ENCODE measurements around the gene KCNK15. TPM values are rescaled to one million over a fixed set of nuclear protein-coding genes. Genes with fewer than 3 reads are reported as not detected.
"Not testable (repeated sequence)": the region's sequence is repeated elsewhere in the genome, so short reads cannot be mapped to it uniquely, and the experiment has no call there.

Gene KCNK15
- not detected in 2 replicates for total RNA-seq

DNA sequence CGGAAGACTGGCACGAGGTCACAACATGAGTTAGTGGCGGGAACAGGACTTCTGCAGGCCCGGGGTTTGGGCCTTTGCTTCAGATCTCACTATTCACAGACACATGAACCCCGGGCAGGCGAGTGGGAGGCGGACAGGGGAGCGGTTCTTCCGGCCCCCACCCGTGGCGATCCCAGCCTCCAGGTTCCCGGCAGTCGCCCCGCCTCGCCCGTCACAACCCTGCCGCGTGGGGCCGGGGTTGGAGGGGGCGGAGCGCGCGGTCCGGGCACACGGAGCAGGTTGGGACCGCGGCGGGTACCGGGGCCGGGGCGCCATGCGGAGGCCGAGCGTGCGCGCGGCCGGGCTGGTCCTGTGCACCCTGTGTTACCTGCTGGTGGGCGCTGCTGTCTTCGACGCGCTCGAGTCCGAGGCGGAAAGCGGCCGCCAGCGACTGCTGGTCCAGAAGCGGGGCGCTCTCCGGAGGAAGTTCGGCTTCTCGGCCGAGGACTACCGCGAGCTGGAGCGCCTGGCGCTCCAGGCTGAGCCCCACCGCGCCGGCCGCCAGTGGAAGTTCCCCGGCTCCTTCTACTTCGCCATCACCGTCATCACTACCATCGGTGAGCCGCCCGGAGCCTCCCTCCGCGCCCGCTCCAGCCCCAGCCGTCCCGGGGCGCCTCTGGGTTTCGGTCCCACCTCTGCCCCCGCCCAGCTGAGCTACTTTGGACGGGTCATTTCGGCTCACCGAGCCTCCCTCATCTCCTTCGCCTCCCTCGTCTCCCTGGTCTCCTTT is at the start of gene KCNK15:
TSS of gene KCNK15 (plus strand) at position 268 of the 769 bp plus-strand sequence. CDS start at position 314, 46 bp downstream.
- intact Hi-C loops (cut with micrococcal nuclease) = no loop called here

DNA sequence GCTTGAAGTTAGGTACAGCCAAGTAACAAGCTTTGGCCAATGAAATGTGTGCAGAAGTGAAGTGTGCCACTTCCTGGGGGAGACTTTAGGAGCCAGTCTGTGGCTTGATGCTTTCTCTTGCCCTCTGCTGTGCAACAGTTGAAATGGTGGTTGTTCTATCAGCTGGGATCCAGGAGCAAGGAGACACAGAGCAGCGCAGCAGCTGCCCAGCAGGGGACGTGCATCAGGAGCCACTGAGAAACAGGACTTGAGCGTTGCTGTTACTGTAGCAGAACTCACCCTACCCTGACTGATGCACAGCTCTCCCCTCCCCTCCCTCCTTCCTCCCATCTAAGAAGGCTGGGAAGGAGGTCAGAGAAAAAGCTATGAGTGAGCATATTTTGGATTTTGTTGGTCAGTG is 49.4 kb upstream of the KCNK15 start:
- intact Hi-C loops (cut with micrococcal nuclease) = no loop called here

DNA sequence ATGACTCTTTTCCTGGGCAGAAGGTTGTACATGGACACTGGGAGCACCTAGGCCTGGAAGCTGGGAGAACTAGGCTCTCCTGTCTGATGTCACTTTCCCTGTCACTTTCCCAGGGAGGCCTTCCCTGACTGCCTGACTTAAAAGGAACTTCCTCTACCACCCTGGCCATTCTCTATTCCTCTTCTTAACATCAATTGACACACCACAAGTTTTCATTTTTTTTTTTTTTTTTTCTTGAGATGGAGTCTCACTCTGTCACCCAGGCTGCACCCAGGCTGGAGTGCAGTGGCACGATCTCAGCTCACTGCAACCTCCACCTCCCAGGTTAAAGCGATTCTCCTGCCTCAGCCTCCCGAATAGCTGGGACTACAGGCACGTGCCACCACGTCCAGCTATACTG is 48.6 kb upstream of the KCNK15 start:
- intact Hi-C loops (cut with micrococcal nuclease) = not testable (repeated sequence)

DNA sequence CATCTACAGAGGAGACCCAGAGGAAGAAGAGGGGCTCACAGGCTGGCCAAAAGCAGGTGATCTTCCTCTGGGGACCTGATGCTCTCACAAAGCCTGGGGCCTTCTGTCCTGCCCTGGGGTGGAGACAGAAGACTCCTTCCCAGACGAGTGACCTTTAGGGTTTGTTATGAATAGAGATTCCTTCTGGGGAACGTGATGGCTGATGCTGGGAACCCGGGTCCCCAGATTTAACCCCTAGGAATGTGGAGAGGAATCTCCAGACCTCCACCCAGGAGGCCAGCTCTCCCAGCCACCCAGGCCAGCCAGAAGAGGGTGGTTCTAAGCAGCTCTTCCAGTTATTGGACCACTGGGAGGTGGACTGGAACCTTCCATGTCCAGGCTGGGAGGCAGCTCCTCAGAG is 47.3 kb upstream of the KCNK15 start:
- intact Hi-C loops (cut with micrococcal nuclease) = no loop called here

DNA sequence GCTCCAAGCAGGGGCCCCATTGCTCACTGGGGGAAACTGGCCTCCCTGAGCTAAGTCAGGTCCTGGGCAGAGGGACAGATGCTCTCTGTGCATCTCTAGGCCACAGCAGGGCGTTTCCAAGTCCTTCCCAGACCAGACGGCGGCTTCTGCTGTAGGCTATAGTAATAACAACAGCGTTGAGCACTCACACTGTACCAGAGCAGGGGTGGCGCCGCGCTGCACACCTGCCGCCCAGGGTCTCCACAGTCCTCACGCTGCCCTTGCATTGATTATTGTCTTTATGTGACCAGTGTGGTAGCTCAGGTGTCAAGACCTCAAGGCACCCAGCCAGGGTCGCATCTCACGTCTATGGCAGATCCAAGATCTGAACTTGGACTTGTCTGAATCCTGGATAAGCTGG is 45.4 kb upstream of the KCNK15 start:
- intact Hi-C loops (cut with micrococcal nuclease) = no loop called here

DNA sequence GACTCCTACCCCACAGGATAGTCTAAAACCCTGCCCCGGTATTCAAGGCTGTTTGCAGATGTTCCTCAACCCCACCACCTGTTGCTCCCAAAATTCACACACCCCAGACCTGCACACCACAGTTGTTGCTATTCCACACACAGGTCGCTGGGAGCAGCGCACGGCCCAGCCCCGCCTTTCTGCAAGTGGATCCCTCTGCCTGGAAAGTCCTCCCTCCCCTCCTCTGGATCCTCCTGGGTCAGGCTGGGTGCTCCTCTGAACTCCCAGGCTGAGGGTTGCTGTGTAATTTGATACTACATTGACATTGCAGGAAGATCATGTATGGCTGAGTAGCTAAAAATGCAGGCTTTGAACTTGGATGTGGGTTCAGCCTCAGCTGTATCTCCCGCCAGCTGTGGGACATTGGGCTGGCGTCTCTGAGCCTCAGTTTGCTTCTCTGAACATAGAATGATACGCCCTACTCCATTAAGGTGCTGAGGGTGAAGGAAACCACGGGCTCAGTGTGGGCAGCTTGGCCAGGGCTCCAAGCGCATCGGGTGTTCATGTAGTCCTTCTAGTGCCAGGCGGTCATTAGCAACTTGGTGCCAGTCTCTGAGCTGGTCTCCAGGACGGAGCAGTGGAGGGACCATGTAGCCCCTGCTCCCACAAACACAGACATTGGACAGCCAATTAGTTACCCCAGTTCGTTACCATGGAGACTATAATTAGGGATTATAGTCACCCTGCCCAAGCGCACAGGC is 44.4 kb upstream of the KCNK15 start:
- intact Hi-C loops (cut with micrococcal nuclease) = no loop called here

DNA sequence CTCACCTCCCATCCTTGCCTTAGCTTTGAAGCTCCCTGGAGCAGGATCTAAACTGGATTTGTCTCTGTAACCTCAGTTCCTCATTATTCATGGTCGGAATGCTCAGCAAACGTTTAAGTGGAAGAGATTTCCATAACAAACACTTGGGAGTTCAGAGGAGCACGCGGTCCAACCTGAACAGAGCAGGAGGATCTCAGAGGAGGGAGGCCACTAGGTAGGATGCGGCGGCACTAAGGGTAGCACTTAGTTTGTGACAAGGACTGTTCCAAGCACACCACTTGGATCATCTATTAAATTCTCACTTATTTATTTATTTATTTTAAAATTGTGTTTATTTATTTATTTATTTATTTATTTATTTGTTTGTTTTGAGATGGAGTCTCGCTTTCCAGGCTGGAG is 43.8 kb upstream of the KCNK15 start:
- intact Hi-C loops (cut with micrococcal nuclease) = no loop called here

DNA sequence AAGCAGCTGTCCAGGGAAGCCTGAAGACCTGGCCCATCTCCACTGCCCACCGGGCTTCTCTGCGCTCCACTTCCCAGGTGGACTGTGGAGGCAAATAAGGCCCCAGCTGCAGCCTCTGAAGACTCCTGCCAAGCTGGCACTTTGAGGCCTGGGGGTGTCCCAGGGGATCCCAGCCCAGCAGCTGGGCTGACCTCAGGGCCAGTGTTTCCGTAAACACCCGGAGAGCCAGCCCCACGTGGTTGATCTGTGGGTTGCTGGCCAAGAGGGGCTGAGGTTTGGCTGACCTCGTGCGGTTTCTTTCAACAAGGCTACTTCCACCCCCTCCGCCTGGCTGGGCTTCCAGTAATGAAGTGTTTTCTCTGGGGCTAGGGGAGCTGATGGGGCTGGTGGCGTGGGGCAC is 42.9 kb upstream of the KCNK15 start:
- intact Hi-C loops (cut with micrococcal nuclease) = no loop called here

DNA sequence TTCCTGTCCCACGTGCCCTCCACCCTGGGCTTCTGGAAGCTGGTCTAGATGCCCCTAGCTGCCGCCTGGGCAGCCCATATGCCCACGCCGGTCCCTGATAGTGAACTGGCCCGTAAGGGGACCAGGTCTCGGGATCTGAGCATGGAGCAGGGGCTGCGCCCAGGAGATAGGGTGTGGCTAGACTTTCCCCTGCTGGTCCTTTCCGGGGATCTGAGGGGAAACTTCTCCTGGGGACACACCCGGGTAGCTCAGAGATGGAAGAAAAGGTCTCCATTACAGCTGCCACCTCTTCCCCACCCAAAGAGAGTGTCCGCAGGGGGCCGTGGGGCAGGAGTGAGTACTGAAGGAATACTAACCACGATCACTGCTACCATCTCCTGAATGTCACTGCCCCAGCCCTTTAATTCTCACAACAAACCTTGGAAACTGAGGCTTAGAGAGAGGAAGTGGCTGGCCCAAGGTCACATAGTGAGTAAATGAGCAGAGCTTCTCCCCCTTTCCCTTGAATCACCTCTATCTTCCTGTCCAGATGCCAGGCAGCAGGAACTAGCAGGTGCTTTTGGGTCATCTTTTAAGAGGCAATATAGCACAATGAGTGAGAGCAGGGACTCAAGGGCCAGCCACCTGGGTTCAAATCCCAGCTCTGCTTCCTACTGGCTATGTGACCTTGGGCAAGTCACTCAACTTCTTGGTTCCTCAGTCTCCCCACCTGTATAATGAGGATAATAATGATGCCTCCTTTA is 42.3 kb upstream of the KCNK15 start:
- intact Hi-C loops (cut with micrococcal nuclease) = no loop called here

DNA sequence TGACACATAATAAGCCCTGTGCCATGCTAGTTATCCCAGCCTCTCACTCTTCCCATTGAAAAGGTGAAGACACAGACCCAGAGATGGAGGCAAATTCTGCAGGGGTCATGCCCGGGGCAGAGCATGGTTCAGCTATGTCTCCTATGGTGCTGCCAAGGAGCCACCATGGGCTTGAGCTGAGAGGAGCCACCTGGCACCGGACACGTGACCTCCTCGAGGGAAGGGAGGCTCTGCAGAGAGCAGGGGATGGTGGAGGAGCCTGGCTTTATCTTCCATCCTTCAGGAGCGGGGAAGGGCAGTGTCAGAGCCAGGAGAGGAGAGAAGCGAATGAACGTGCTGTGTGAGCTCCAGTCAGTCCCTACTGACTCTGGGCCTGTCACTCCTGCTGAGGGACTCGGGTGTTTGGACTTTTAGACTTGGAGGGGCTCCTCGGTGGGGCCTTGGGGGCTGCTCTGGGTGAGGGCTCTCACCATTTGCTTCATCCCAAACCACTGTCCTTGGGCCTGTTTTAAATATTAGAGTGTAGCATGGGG is 41.6 kb upstream of the KCNK15 start:
- intact Hi-C loops (cut with micrococcal nuclease) = no loop called here

DNA sequence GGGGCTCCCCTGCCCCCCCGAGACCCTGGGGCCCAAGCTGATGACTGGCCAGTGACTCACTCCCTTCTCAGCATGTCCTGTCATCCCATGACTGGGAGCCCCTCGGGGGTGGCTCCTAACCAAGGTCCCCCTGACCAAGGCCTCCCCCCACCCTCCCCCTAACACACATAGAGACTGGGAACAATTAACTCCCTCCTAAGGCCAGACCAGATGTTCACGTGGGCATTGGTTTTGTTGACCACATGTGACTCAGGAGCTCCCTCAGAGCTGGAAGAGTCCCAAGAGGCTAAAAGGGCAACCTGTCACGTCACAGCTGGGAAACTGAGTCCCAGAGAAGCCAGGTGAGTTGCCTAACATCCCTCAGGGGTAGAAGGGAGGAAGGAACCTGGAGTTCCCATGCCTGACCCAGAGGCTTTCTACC is 41.1 kb upstream of the KCNK15 start:
- intact Hi-C loops (cut with micrococcal nuclease) = no loop called here

DNA sequence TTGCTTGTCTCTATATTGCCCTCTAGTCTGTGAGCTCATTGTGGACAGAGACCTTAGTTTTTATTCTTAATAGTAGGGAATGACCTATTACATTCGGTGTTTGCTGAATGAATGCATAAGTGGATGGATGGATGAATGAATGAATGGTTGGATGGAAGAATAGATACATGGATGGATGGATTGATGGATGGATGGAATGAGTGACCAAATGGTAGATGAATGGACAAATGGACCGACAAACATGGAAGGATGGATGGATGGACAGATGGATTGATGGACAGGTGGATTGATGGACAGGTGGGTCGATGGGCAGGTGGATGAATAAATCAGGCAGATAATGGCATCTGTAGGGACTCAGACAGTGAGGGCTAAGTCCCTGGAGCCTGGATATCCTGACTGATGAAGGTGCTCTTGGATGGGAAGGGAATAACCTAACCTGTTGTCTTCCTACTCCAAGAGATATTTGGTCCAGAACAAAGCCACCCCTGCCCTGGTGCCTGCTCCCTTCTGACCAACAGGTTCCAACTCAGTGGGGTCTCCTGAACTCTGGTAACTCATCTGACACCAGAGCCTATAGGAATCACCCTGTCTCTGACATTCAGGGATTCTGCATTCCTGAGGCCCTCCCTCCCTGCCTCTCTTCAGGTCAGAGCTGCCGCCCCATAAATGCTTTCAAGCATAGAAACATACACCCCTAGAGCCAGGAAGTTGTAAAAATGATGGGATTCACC is 40.1 kb upstream of the KCNK15 start:
- intact Hi-C loops (cut with micrococcal nuclease) = no loop called here

DNA sequence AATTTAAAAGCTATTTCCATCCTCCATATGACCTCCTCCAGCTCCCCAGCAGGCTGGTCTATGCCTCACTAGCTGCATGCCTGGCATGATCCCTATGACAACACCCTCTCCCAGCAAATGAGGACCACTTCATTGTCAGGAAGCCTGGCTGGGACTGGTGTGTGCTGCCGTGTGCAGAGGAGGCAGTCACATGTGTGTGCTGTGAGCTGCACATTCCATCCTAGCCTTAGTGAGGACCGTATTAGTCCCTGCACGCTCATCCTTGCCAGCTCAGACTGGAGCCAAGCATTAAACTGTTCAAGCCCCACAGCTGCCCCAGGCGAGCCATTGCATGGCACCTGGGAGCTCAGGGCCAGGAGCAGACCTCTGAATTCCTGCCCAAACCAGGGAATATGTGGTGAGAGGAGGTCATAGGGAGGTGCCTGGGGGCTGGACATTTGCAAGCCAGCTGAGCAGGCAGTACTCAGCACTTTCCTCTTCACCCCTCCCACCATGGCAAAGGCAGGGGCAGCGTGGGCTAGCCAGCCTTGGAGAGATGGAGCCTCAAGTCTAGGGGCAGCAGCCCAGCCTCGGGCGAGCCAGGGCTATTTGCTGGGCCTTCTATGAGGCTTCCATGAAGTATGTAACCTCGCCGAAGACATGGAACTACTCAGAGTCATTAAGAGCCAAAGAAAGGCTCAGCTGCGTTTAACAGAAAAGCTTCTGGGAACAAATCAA is 39.2 kb upstream of the KCNK15 start:
- intact Hi-C loops (cut with micrococcal nuclease) = no loop called here

DNA sequence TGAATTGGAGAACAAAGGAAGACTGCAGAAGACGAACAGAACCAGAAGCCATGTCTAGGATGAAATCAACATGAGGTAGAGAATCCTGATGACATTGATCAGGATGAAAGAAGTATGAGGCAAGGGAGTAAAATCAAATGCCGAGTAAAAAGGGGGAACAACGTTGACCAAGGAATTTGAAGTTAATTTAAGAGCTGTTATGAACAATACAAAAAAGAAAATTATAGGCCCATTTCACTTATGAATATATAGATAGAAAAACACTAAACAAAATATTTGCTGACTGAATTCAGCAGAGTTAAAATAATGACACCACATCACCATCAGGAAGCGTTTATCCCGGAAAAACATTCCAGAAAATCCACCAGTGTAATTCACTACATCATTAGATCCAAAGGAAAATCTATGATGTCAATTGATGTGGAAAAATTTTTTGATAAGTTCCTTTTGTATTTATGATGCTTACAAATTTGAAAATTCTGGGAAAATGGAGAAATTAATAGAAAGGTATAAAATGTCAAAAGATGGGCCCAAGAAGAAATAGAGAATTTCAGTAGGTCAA is 38.6 kb upstream of the KCNK15 start:
- intact Hi-C loops (cut with micrococcal nuclease) = no loop called here

DNA sequence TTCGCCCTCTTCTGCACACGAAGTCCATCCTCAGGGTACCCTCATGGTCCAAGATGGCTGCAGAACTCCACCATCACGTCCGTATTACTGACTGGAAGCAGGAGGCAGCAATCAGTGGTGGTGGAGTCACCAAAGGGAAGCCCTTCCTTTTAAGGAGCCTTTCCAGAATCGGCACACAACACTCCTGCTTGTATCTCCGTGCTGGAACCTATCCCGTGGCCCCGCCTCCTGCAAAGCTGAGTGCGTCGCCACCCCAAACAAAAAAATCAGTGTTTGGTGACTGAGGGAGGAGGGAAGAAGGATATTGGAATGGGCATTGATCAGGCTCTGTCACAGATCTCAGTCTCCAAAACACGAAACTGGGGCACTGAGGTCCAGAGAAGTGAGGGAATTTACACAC is 36.3 kb upstream of the KCNK15 start:
- intact Hi-C loops (cut with micrococcal nuclease) = no loop called here

DNA sequence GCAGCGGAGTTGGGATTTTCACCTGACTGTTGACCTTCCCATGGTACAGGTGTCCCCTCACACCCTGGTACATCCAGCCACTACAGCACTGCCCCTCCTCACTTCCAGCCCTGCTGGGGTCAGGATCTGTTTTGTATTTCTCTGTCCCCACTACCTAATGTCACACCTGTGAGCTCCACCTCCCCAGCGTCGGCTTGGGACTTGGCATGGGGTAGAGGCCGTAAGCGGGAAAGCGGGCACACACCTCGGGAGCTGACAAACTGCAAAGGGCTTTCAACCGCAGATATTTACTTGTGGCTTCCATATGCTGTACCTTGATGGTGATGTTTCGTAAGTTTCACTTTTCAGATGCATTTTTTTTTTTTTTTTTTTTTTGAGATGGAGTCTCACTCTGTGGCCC is 35.9 kb upstream of the KCNK15 start:
- intact Hi-C loops (cut with micrococcal nuclease) = no loop called here

DNA sequence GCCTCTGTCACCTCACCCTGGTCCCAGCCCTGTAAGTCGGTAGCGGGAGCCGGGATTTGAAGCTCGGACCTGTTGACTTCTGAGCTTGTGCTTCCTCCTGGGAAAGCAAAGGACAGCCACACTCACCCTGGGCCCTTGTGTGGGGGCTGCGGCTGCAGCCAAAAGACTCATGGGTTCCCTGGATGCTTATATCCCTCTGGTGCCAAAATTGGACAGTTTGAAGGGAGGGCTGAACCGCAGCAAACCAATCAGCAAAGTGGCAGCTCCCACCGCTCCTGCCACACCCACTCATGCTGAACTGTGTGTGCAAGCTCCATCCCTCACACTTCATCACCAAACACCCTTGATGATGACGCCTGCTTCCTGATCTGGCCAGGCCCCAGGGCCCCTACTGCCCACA is 34.4 kb upstream of the KCNK15 start:
- intact Hi-C loops (cut with micrococcal nuclease) = no loop called here

DNA sequence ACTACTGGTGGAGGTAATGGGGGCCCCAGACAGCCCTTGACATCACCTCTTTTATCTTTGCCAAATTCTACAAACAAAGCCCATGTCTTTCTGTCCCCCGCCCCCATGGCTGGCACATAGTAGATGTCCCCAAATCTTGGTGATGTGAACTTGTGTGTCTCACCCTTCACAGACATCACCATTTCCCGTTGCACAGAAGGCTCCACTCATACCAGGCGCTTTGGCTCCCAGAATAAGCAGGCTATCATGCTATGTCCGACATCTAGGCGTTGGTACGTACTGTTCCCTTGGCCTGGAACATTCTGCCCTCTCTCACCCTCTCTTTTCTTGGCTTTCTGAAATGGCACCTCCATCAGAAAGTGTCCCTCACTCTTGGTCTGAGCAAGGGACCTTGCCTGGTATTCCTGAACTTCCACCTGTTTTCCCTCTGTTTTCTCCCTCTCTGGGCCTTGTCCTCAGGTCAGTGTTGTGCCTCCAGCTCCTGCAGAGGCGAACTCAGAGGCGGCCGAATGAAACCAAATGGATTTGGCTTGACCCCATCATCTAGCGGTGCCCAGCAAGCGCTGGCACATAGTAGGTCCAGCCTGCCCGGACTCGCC is 31.5 kb upstream of the KCNK15 start:
- intact Hi-C loops (cut with micrococcal nuclease) = no loop called here

DNA sequence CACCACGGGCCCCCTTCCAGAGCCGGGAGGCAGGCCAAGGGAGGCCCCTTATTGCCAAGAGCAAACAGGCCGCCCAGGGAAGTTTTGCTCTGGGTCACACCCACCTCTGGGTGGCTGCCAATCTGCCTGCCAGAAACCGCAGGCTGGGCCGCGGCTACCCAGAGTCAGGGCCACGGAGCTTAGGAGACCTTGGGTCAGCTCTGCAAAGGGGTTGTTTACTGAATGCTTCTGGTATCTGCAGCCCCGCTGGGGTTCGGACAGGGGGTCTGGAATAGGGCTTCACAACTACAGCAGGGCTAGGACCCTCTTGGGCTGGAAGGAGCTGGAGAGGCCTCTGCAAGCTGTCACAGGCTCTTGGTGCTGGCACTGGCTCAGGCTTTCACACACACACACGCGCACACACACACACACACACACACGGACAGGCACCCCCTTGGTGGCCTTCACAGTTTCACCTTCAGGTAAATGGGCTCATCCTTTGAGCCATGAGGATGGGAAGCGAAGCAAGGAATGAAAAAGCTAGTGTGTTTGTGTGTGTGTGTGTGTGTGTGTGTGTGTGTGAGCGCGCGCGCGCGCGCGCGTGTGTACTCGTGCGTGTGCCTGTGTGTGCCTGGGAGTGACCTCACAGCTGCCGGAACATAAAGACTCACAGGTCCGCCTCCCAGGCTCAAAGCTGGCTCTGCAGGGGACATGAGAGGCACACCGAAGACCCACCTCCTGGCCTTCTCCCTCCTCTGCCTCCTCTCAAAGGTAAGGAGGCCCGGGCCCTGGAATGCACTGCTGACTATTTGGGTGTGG is 30.8 kb upstream of the KCNK15 start, which contains the start of gene CCN5:
TSS of gene CCN5 (plus strand) at position 669 of the 798 bp plus-strand sequence. CDS start at position 691, 22 bp downstream.
- intact Hi-C loops (cut with micrococcal nuclease) = no loop called here
